ENCODE measurements around the gene ACYP1.

ACYP1 gene

DNA sequence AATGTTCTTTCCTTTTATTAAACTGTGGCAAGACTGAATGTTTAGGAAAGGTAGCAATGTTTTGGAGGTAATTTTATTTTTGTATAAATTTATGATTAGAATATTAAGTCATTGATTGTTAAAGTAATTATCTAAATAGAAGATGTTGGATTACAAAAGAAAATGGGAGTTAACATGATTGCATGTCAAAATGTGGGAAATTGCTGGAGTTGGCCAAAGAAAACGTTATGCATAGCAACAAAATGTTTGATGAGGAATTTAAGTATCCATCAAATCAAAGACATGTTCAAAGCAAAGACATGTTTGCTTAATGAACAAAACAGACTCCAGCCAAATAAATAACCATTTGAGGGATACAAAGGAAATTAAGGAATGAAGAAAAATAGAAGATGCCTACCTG is 9.4 kb downstream of the ACYP1 start:
- no peaks in the 10 kb centered on the region for H3K9me3 ChIP-seq (ENCODE audit: control insufficient read depth in 2 of 2, low read length in 2 of 2)
- H3K27me3 ChIP-seq (ENCODE audit: control insufficient read depth in 2 of 2, insufficient read depth in 2 of 2, low read length in 2 of 2): no peaks in the 10 kb centered on the region

GRCh38 chr14:75053396-75054291 is 10.2 kb downstream of the ACYP1 start:
- Histone ChIP-seq H3K9me3 (ENCODE audit: control insufficient read depth in 2 of 2, low read length in 2 of 2) (no peaks in the 10 kb centered on the region), H3K27ac (ENCODE audit: low read depth in 2 of 2, low read length in 2 of 2) (no peak overlapping the region), H3K27me3 (ENCODE audit: control insufficient read depth in 2 of 2, insufficient read depth in 2 of 2, low read length in 2 of 2) (no peaks in the 10 kb centered on the region), H3K36me3 (ENCODE audit: control insufficient read depth in 2 of 2, insufficient read depth in 2 of 2, low read length in 2 of 2) (no peaks in the 10 kb centered on the region), H3K4me3 (ENCODE audit: low read length in 2 of 2) (no peak overlapping the region), H3K4me1 (ENCODE audit: control insufficient read depth in 2 of 2, insufficient read depth in 2 of 2, low read length in 2 of 2) (peaks cover 2 to 4% of the 10 kb centered on the region in 2 donors), H3K9ac (ENCODE audit: low read depth in 1 of 2, low read length in 2 of 2) (no peak overlapping the region)

More for the DNA sequence above, 9.4 kb downstream of the ACYP1 start:
- H3K4me1 ChIP-seq (ENCODE audit: control insufficient read depth in 2 of 2, insufficient read depth in 2 of 2, low read length in 2 of 2): peaks cover 2 to 4% of the 10 kb centered on the region in 2 donors
- no peak overlapping the region for H3K9ac ChIP-seq (ENCODE audit: low read depth in 1 of 2, low read length in 2 of 2)
- H3K4me3 ChIP-seq (ENCODE audit: low read length in 2 of 2): no peak overlapping the region
- H3K36me3 ChIP-seq (ENCODE audit: control insufficient read depth in 2 of 2, insufficient read depth in 2 of 2, low read length in 2 of 2): no peaks in the 10 kb centered on the region
- no peak overlapping the region for H3K27ac ChIP-seq (ENCODE audit: low read depth in 2 of 2, low read length in 2 of 2)

GRCh38 chr14:75051556-75051899 is 12.3 kb downstream of the ACYP1 start:
- Histone ChIP-seq H3K27me3 (ENCODE audit: control insufficient read depth in 2 of 2, insufficient read depth in 2 of 2, low read length in 2 of 2) (no peaks in the 10 kb centered on the region), H3K27ac (ENCODE audit: low read depth in 2 of 2, low read length in 2 of 2) (peak overlapping the region in 1 of 2 donors; percentile 84), H3K36me3 (ENCODE audit: control insufficient read depth in 2 of 2, insufficient read depth in 2 of 2, low read length in 2 of 2) (no peaks in the 10 kb centered on the region), H3K4me1 (ENCODE audit: control insufficient read depth in 2 of 2, insufficient read depth in 2 of 2, low read length in 2 of 2) (peaks cover 2 to 7% of the 10 kb centered on the region in 2 donors), H3K9ac (ENCODE audit: low read depth in 1 of 2, low read length in 2 of 2) (peak overlapping the region in 1 of 2 donors; percentile 81), H3K9me3 (ENCODE audit: control insufficient read depth in 2 of 2, low read length in 2 of 2) (no peaks in the 10 kb centered on the region), H3K4me3 (ENCODE audit: low read length in 2 of 2) (peak overlapping the region; percentile 78 to 89)

DNA sequence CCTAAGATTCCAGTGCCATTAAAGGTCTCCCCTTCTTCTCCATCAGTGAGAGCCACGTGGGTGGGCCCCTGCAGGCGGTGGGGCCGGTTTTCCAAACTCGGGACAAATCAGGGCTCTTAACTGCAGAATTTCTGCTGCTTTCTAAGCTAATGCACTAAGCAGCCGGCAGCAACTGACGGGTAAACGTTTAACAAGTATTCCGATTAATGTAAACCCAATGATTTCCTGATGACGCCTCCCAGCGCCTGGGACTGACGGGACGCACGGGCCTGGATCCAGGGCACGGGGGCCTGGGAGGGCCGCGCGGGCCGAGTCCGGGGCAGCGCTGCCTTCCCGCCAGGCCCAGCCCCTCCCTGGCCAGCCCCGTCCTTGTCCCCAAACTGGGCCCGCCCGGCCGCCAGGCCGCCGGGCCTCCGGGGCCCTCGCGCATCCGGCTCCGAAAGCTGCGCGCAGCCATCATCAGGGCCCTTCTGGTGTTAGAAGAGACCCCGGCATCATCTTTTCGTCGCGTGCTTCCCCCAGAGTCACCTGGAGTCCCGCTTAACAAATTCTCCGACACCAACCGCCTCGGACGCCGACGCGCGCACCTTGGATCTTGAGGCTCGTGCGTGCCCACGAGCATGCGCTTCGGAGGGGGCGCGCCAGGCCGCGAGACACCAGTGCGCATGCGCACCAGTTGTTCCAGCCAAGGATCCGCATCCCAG is 12.8 kb downstream of the ACYP1 start, which contains the start of gene MLH3:
MLH3 (minus strand) TSS at position 616 of the 704 bp plus-strand sequence. CDS start 1,812 bp downstream, outside the sequence.
- peak within 1 kb of the TSS; percentile 84 to 88 for H3K27ac ChIP-seq (ENCODE audit: low read depth in 2 of 2, low read length in 2 of 2)
- no peaks in the 10 kb centered on the region for H3K9me3 ChIP-seq (ENCODE audit: control insufficient read depth in 2 of 2, low read length in 2 of 2)
- H3K9ac ChIP-seq (ENCODE audit: low read depth in 1 of 2, low read length in 2 of 2): peak within 1 kb of the TSS; percentile 81 to 82
- H3K36me3 ChIP-seq (ENCODE audit: control insufficient read depth in 2 of 2, insufficient read depth in 2 of 2, low read length in 2 of 2): no peaks in the 10 kb centered on the region
- peak within 1 kb of the TSS; percentile 78 to 89 for H3K4me3 ChIP-seq (ENCODE audit: low read length in 2 of 2)
- no peaks in the 10 kb centered on the region for H3K27me3 ChIP-seq (ENCODE audit: control insufficient read depth in 2 of 2, insufficient read depth in 2 of 2, low read length in 2 of 2)
- H3K4me1 ChIP-seq (ENCODE audit: control insufficient read depth in 2 of 2, insufficient read depth in 2 of 2, low read length in 2 of 2): peaks cover 2 to 7% of the 10 kb centered on the region in 2 donors

- Histone ChIP-seq H3K9me3 (ENCODE audit: control insufficient read depth in 2 of 2, low read length in 2 of 2) (no peaks in the 10 kb centered on the region), H3K27me3 (ENCODE audit: control insufficient read depth in 2 of 2, insufficient read depth in 2 of 2, low read length in 2 of 2) (no peaks in the 10 kb centered on the region), H3K4me1 (ENCODE audit: control insufficient read depth in 2 of 2, insufficient read depth in 2 of 2, low read length in 2 of 2) (peaks cover 2 to 7% of the 10 kb centered on the region in 2 donors), H3K9ac (ENCODE audit: low read depth in 1 of 2, low read length in 2 of 2) (no peak overlapping the region), H3K4me3 (ENCODE audit: low read length in 2 of 2) (no peak overlapping the region), H3K27ac (ENCODE audit: low read depth in 2 of 2, low read length in 2 of 2) (no peak overlapping the region), H3K36me3 (ENCODE audit: control insufficient read depth in 2 of 2, insufficient read depth in 2 of 2, low read length in 2 of 2) (no peaks in the 10 kb centered on the region)
Observed at GRCh38 chr14:75049731-75050201, 14.1 kb downstream of the ACYP1 start.

DNA sequence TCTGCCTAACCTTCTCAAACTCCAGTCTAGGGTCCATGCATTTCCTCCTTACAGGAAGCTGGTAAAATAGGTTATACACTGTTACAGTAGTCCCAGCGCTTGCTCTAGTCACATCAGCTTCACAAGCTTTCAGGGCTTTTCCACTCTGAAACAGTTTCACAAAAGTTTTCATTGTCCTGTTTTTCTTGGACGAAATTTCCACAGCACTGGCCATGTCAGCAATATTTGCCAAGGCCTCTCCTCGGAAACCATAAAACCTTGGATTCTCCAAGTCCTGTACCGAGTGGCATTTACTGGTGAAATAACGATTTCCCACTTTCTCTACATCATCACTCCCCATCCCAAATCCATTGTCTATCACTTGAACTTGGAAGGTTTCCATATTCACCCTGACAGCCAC is 14.7 kb downstream of the ACYP1 start:
- Histone ChIP-seq H3K27ac (ENCODE audit: low read depth in 2 of 2, low read length in 2 of 2) (no peak overlapping the region), H3K4me1 (ENCODE audit: control insufficient read depth in 2 of 2, insufficient read depth in 2 of 2, low read length in 2 of 2) (peaks cover 2 to 11% of the 10 kb centered on the region in 2 donors), H3K4me3 (ENCODE audit: low read length in 2 of 2) (no peak overlapping the region), H3K9me3 (ENCODE audit: control insufficient read depth in 2 of 2, low read length in 2 of 2) (no peaks in the 10 kb centered on the region), H3K27me3 (ENCODE audit: control insufficient read depth in 2 of 2, insufficient read depth in 2 of 2, low read length in 2 of 2) (no peaks in the 10 kb centered on the region), H3K9ac (ENCODE audit: low read depth in 1 of 2, low read length in 2 of 2) (no peak overlapping the region), H3K36me3 (ENCODE audit: control insufficient read depth in 2 of 2, insufficient read depth in 2 of 2, low read length in 2 of 2) (no peaks in the 10 kb centered on the region)

- no peaks in the 10 kb centered on the region for H3K36me3 ChIP-seq (ENCODE audit: control insufficient read depth in 2 of 2, insufficient read depth in 2 of 2, low read length in 2 of 2)
- no peak overlapping the region for H3K4me3 ChIP-seq (ENCODE audit: low read length in 2 of 2)
- no peaks in the 10 kb centered on the region for H3K27me3 ChIP-seq (ENCODE audit: control insufficient read depth in 2 of 2, insufficient read depth in 2 of 2, low read length in 2 of 2)
- peaks cover 2 to 11% of the 10 kb centered on the region in 2 donors for H3K4me1 ChIP-seq (ENCODE audit: control insufficient read depth in 2 of 2, insufficient read depth in 2 of 2, low read length in 2 of 2)
- no peak overlapping the region for H3K9ac ChIP-seq (ENCODE audit: low read depth in 1 of 2, low read length in 2 of 2)
- no peaks in the 10 kb centered on the region for H3K9me3 ChIP-seq (ENCODE audit: control insufficient read depth in 2 of 2, low read length in 2 of 2)
- no peak overlapping the region for H3K27ac ChIP-seq (ENCODE audit: low read depth in 2 of 2, low read length in 2 of 2)
Observed at GRCh38 chr14:75048101-75048500, 15.7 kb downstream of the ACYP1 start.

DNA sequence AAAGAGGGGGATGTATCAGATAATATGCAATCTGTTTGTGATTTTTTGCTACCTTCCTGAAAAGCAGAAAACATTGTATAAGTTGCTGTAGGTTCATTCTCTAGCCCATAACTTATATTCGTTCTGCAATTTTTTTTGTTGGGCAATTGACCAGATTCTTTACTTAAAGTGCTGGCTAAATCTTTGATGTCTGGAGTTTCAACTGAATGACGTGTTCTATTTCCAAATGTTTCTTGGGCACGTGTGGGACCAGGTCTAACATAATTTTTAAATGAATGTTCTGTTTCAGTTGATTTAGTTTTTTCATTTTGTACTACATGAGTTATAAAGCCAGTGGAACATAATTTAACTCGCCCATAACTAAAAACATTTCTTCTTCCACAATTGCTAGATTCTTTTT is 16.3 kb downstream of the ACYP1 start:
- Histone ChIP-seq H3K4me3 (ENCODE audit: low read length in 2 of 2) (no peak overlapping the region), H3K27me3 (ENCODE audit: control insufficient read depth in 2 of 2, insufficient read depth in 2 of 2, low read length in 2 of 2) (no peaks in the 10 kb centered on the region), H3K4me1 (ENCODE audit: control insufficient read depth in 2 of 2, insufficient read depth in 2 of 2, low read length in 2 of 2) (peaks cover 5 to 12% of the 10 kb centered on the region in 2 donors), H3K9ac (ENCODE audit: low read depth in 1 of 2, low read length in 2 of 2) (no peak overlapping the region), H3K9me3 (ENCODE audit: control insufficient read depth in 2 of 2, low read length in 2 of 2) (no peaks in the 10 kb centered on the region), H3K27ac (ENCODE audit: low read depth in 2 of 2, low read length in 2 of 2) (no peak overlapping the region), H3K36me3 (ENCODE audit: control insufficient read depth in 2 of 2, insufficient read depth in 2 of 2, low read length in 2 of 2) (no peaks in the 10 kb centered on the region)

DNA sequence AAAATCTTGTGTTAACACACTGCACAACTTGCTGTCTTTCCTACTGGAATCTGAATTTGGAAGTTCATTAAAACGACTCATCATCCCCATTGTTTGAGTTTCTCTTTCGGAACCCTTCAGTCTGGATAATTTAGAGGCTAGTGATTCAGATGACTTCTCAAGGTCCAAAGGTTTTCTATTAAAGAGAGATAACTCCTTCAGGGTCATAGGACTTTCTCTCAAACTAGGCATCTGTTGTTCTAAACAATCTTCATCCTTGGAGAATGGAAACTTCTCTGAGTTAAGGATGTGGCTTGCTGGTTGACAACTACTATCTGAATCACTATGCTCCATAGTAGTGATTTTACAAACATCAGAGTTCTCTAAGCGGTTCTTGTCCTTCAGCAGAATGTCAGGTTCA is 16.9 kb downstream of the ACYP1 start:
- Histone ChIP-seq H3K36me3 (ENCODE audit: control insufficient read depth in 2 of 2, insufficient read depth in 2 of 2, low read length in 2 of 2) (no peaks in the 10 kb centered on the region), H3K4me1 (ENCODE audit: control insufficient read depth in 2 of 2, insufficient read depth in 2 of 2, low read length in 2 of 2) (peaks cover 11 to 18% of the 10 kb centered on the region in 2 donors), H3K9ac (ENCODE audit: low read depth in 1 of 2, low read length in 2 of 2) (no peak overlapping the region), H3K4me3 (ENCODE audit: low read length in 2 of 2) (no peak overlapping the region), H3K27ac (ENCODE audit: low read depth in 2 of 2, low read length in 2 of 2) (peak overlapping the region in 1 of 2 donors; percentile 3), H3K9me3 (ENCODE audit: control insufficient read depth in 2 of 2, low read length in 2 of 2) (no peaks in the 10 kb centered on the region), H3K27me3 (ENCODE audit: control insufficient read depth in 2 of 2, insufficient read depth in 2 of 2, low read length in 2 of 2) (no peaks in the 10 kb centered on the region)

DNA sequence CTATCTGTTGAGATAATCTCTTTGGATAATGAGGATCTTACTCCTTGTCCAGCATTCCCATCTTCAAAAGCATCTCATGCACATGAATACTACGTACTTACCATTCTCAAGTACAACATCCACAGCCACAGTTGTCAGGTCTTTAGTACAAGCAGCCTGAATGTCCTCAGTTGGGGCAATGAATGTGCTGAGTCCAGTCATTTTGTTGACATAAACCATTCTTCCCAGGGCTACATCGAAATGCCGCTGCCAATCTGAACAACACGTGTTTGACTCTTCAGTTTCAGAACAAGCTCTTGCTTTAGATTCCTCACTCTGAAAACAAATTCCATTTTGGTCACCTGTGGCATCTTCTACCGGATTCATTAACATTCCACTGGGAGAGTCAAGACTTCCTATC is 17.5 kb downstream of the ACYP1 start:
- Histone ChIP-seq H3K27me3 (ENCODE audit: control insufficient read depth in 2 of 2, insufficient read depth in 2 of 2, low read length in 2 of 2) (no peaks in the 10 kb centered on the region), H3K9me3 (ENCODE audit: control insufficient read depth in 2 of 2, low read length in 2 of 2) (no peaks in the 10 kb centered on the region), H3K4me3 (ENCODE audit: low read length in 2 of 2) (no peak overlapping the region), H3K27ac (ENCODE audit: low read depth in 2 of 2, low read length in 2 of 2) (peak overlapping the region in 1 of 2 donors; percentile 3), H3K4me1 (ENCODE audit: control insufficient read depth in 2 of 2, insufficient read depth in 2 of 2, low read length in 2 of 2) (peaks cover 12 to 22% of the 10 kb centered on the region in 2 donors), H3K36me3 (ENCODE audit: control insufficient read depth in 2 of 2, insufficient read depth in 2 of 2, low read length in 2 of 2) (no peaks in the 10 kb centered on the region), H3K9ac (ENCODE audit: low read depth in 1 of 2, low read length in 2 of 2) (no peak overlapping the region)

All from mucosa of rectum (tissue), 2 donors.